DOHH2 (cell line): ENCODE results near the gene RASSF4.

ENCODE experiments used
- H3F3A ChIP-seq: fragments of 200-600 bp; sonication (generic), shearing (Covaris generic); 2 replicates; pipeline ENCODE4 v1.6.0; 2016; ENCODE audit warnings: antibody characterized with exemption, mild to moderate bottlenecking; ENCODE audit not compliant: control insufficient read depth, insufficient read depth
- H3K27ac ChIP-seq: fragments of 200-600 bp; sonication (generic); 2 replicates; pipeline ENCODE4 v1.5.1; 2014; ENCODE audit warnings: low read depth, mild to moderate bottlenecking, low read length, moderate library complexity
- H3K27me3 ChIP-seq: fragments of 200-600 bp; sonication (generic); 2 replicates; pipeline ENCODE4 v1.6.1; 2014; ENCODE audit warnings: mild to moderate bottlenecking, low read length, mixed read lengths; ENCODE audit not compliant: control insufficient read depth
- H3K36me3 ChIP-seq: fragments of 200-600 bp; sonication (generic); 2 replicates; pipeline ENCODE4 v1.6.1; 2014; ENCODE audit warnings: mild to moderate bottlenecking, low read length, moderate library complexity, mixed read lengths; ENCODE audit not compliant: control insufficient read depth
- H3K4me1 ChIP-seq: fragments of 200-600 bp; sonication (generic); 2 replicates; pipeline ENCODE4 v1.6.1; 2014; ENCODE audit warnings: mild to moderate bottlenecking, low read length, mixed read lengths; ENCODE audit not compliant: control insufficient read depth
- H3K4me2 ChIP-seq: fragments of 200-600 bp; sonication (generic); 2 replicates; pipeline ENCODE4 v1.6.0; 2014; ENCODE audit warnings: mild to moderate bottlenecking, low read length, moderate library complexity
- H3K4me3 ChIP-seq: fragments of 200-600 bp; sonication (generic); 2 replicates; pipeline ENCODE4 v1.5.1; 2014; ENCODE audit warnings: mild to moderate bottlenecking, low read length, mixed read lengths
- H3K79me2 ChIP-seq: fragments of 200-600 bp; sonication (generic); 2 replicates; pipeline ENCODE4 v1.6.1; 2014; ENCODE audit warnings: mild to moderate bottlenecking, low read length, mixed read lengths; ENCODE audit not compliant: control insufficient read depth
- H3K9me2 ChIP-seq: fragments of 200-600 bp; sonication (generic); replicated peaks from 2 replicates; pipeline ENCODE4 v1.6.1; 2014; ENCODE audit warnings: mild to moderate bottlenecking, low read length, mixed read lengths; ENCODE audit not compliant: control insufficient read depth
- H3K9me3 ChIP-seq: fragments of 200-600 bp; sonication (generic); 2 replicates; pipeline ENCODE4 v1.6.1; 2014; ENCODE audit warnings: antibody characterized with exemption, low read length, mixed read lengths; ENCODE audit not compliant: control insufficient read depth, insufficient read depth
- H4K20me1 ChIP-seq: fragments of 200-600 bp; sonication (generic); 2 replicates; pipeline ENCODE4 v1.6.0; 2014; ENCODE audit warnings: low read depth, mild to moderate bottlenecking, antibody characterized with exemption, low read length, moderate library complexity; ENCODE audit not compliant: control insufficient read depth, insufficient read depth
- EZH2phosphoT487 ChIP-seq: fragments of 200-600 bp; sonication (generic); IDR thresholded peaks from 2 replicates; pipeline ENCODE4 v1.6.1; 2017; ENCODE audit warnings: borderline replicate concordance, mild to moderate bottlenecking, antibody characterized with exemption, low read length, moderate library complexity, mixed read lengths
- TF ChIP-seq, protein P1 (sequence below): fragments of 200-600 bp; sonication (generic); IDR thresholded peaks from one replicate; pipeline ENCODE4 v1.5.1; 2014; ENCODE audit warnings: antibody characterized with exemption, mild to moderate bottlenecking, low read depth, low read length; ENCODE audit not compliant: poor library complexity, severe bottlenecking

RASSF4 gene

DNA sequence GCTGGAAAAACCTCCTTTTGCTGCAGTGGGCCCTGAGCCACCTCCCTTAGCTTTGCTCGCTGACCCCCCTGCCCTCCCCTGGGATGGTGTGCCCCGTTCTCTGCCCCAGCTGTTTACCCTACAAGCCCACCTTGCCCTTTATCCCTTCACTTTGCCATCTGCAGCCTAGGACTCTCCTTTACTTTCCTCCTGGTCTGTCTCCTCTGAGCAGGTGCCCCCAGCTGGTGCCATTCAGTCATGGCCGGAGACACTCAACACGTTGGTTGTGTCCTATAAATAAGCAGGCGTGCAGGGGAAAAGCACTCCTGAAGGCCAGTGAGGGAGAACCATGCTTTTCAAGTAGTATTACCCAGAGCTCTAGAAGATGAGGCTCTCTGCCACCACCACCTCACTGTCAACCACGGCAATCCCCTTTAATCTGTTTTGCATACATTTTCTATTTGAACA lies 6.1 kb downstream of the RASSF4 start:
- peak overlapping the region; percentile 47 for H3K4me2 ChIP-seq
- no peak overlapping the region for H3K27ac ChIP-seq
- H3K27me3 ChIP-seq, result no peaks in the 10 kb centered on the region
- H3K9me2 ChIP-seq, result no peaks in the 10 kb centered on the region
- TF ChIP-seq EZH2phosphoT487, result no peak
- TF ChIP-seq, protein P1, sequence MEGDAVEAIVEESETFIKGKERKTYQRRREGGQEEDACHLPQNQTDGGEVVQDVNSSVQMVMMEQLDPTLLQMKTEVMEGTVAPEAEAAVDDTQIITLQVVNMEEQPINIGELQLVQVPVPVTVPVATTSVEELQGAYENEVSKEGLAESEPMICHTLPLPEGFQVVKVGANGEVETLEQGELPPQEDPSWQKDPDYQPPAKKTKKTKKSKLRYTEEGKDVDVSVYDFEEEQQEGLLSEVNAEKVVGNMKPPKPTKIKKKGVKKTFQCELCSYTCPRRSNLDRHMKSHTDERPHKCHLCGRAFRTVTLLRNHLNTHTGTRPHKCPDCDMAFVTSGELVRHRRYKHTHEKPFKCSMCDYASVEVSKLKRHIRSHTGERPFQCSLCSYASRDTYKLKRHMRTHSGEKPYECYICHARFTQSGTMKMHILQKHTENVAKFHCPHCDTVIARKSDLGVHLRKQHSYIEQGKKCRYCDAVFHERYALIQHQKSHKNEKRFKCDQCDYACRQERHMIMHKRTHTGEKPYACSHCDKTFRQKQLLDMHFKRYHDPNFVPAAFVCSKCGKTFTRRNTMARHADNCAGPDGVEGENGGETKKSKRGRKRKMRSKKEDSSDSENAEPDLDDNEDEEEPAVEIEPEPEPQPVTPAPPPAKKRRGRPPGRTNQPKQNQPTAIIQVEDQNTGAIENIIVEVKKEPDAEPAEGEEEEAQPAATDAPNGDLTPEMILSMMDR, result no peak
- peaks cover 75% of the 10 kb centered on the region for H3K4me1 ChIP-seq
- H4K20me1 ChIP-seq, result no peaks in the 10 kb centered on the region
- H3K36me3 ChIP-seq, result no peaks in the 10 kb centered on the region
- H3K79me2 ChIP-seq, result no peaks in the 10 kb centered on the region
- H3F3A ChIP-seq, result 0 out of 2 replicates have a peak, but pooled peaks cover 4% of the 10 kb centered on the region
- H3K4me3 ChIP-seq, result peak overlapping the region; percentile 29; the same call in 1 of the 2 replicates
- no peaks in the 10 kb centered on the region for H3K9me3 ChIP-seq

DNA sequence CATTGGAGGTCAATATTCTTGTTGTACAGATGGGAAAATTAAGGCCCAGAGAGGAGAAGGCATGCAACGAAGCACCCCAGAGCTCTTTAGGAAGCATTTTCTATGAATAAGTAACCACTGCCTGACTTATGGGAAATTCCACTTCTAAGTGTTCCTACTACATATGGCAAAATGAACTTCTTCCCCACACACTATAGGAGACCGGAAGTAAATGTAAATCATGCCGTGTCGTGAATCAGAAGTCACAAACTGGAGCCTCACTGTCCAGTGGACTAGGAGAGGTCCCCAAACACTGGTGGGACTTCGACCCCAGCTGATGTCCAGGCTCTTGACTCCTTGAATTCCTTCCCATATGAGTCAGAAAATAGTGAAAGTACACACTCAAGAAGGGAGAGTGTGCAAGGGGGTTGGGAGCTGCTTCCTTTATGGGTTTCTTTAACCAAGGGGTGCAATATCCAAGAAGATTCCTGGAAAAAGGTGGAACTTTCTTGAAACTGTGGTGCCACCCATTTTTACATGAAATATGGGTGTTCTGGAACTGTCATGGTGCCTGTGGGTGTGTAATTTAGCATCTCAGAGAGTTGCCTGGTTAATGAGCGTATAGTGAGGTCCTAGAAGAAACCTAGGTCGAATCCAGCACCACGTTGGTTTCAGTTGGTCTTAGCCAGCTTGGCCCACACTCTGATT lies 6.7 kb downstream of the RASSF4 start:
- Histone ChIP-seq H3K27ac (no peak overlapping the region), H3K9me2 (no peaks in the 10 kb centered on the region), H3K27me3 (no peaks in the 10 kb centered on the region), H3K9me3 (no peaks in the 10 kb centered on the region), H3K4me1 (peaks cover 69% of the 10 kb centered on the region), H3K36me3 (no peaks in the 10 kb centered on the region), H3K79me2 (no peaks in the 10 kb centered on the region), H3K4me3 (peak overlapping the region; percentile 29), H4K20me1 (no peaks in the 10 kb centered on the region), H3K4me2 (peak overlapping the region; percentile 47), H3F3A (no peaks in the 10 kb centered on the region)
- TF ChIP-seq EZH2phosphoT487, result no peak
- TF ChIP-seq, protein P1, result no peak

DNA sequence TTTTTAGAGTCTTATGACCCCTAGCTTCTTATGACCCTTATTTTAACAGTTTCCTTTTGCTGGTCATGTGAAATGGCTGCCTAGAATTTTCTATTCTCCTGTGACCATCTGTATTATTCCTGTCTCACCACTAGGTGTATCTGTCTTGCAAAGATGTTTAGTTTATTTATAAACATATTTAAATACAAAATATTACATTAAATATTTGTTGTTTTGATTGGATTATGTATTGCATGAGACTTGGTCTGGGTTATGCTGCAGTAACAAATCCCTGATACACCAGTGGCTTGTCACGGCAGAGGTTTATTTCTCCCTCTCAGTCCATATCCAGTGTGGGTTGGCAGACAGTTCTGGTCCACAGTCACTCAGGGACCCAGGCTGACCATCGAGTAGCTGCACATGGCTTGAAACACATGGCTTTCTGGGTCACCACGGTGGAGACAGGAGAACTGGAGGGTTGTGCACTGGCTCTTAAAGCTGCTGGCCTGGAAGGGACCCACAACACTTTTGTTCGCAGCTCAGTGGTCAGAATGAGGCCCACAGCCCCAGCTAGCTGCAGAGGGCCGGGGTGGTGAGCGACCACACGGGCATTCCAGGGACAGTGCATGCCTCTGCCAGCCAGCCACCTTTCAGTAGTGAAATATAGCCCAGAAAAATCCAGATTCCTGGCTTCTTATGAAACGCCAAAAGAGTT lies 7.4 kb downstream of the RASSF4 start:
- Histone ChIP-seq H3K4me2 (peak overlapping the region; percentile 47), H4K20me1 (no peaks in the 10 kb centered on the region), H3K36me3 (no peaks in the 10 kb centered on the region), H3K79me2 (no peaks in the 10 kb centered on the region), H3F3A (no peaks in the 10 kb centered on the region), H3K9me3 (no peaks in the 10 kb centered on the region), H3K4me1 (peaks cover 63% of the 10 kb centered on the region), H3K4me3 (peak overlapping the region; percentile 29; the same call in 1 of the 2 replicates), H3K27ac (no peak overlapping the region), H3K9me2 (no peaks in the 10 kb centered on the region), H3K27me3 (no peaks in the 10 kb centered on the region)
- TF ChIP-seq, protein P1, result peak; percentile 4
- TF ChIP-seq EZH2phosphoT487, result no peak
